Fibroblast of skin of abdomen (primary cell): ENCODE results near the gene SMAD3. TPM values are rescaled to one million over a fixed set of nuclear protein-coding genes. Genes with fewer than 3 reads are reported as not detected.
"Not testable (repeated sequence)": the region's sequence is repeated elsewhere in the genome, so short reads cannot be mapped to it uniquely, and the experiment has no call there.

Experiments
- DNase-seq: peaks from one replicate; pipeline ENCODE4 v3.0.0-alpha.2; 2013
- polyA plus RNA-seq, 2 experiments: library from polyadenylated mRNA; unstranded; fragments of 120-200 nt; gene quantifications; one replicate each; pipeline ENCODE4 v1.2.1, GENCODE V29; 2013; ENCODE audit not compliant: insufficient read length in 2 of 2

SMAD3 gene
- 39.5 TPM for polyA plus RNA-seq (2013, experiment 1 of 2; ENCODE audit: insufficient read length)
- polyA plus RNA-seq (2013, experiment 2 of 2; ENCODE audit: insufficient read length): 41.0 TPM

DNA sequence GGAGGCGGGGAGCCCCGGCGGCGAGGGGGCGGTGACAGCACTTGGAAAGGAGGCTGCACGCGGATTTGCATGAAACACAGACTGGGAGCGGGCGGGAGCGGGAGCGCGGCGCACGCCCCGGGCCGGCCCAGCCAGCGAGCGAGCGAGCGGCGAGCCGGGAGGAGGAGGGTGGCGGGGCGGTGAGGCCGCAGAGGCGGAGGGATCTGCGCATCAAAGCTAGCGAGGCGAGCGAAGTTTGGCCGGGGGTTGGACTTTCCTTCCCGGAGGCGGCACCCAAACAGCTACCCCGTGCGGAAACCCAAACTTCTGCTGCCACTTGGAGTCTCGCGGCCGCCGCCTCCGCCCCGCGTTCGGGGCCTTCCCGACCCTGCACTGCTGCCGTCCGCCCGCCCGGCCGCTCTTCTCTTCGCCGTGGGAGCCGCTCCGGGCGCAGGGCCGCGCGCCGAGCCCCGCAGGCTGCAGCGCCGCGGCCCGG is at the start of gene SMAD3:
Gene SMAD3 (plus strand): TSS at position 72 of the 475 bp plus-strand sequence. CDS start 553 bp downstream, outside the sequence.
- DNase-seq: peak; percentile 96

GRCh38 chr15:67017311-67017710 is 48.1 kb upstream of the SMAD3 start:
- DNase-seq: no peak

GRCh38 chr15:67018026-67018425 is 47.4 kb upstream of the SMAD3 start:
- DNase-seq: no peak

GRCh38 chr15:67018441-67018840 is 47.0 kb upstream of the SMAD3 start:
- DNase-seq: no peak

DNA sequence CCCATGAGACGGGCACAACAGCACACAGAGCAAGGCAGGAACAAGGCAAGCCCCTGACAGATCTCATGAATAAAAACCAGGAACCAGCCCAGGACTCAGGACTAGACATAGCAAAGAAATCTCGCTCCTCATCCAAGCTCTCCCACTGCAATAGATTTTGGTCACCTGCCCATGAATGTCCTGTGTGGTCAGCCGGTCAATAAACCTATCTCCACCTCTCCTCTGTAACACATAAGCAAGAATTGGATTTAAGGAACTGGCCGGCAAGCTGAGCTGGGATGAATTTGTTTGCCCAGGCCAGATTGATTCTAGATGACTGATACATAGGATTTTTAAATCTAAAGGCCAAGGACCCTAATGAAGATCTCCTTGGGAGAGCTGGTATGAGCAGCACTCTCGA is 46.3 kb upstream of the SMAD3 start:
- no peak for DNase-seq

- no peak for DNase-seq
Measured at GRCh38 chr15:67019884-67020520, 45.4 kb upstream of the SMAD3 start.

DNA sequence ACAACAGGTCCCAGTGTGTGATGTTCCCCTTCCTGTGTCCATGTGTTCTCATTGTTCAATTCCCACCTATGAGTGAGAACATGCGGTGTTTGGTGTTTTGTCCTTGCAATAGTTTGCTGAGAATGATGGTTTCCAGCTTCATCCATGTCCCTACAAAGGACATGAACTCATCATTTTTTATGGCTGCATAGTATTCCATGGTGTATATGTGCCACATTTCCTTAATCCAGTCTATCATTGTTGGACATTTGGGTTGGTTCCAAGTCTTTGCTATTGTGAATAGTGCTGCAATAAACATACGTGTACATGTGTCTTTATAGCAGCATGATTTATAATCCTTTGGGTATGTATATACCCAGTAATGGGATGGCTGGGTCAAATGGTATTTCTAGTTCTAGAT is 44.7 kb upstream of the SMAD3 start:
- DNase-seq: not testable (repeated sequence)

- no peak for DNase-seq
Measured at GRCh38 chr15:67021455-67021854, 43.9 kb upstream of the SMAD3 start.

DNA sequence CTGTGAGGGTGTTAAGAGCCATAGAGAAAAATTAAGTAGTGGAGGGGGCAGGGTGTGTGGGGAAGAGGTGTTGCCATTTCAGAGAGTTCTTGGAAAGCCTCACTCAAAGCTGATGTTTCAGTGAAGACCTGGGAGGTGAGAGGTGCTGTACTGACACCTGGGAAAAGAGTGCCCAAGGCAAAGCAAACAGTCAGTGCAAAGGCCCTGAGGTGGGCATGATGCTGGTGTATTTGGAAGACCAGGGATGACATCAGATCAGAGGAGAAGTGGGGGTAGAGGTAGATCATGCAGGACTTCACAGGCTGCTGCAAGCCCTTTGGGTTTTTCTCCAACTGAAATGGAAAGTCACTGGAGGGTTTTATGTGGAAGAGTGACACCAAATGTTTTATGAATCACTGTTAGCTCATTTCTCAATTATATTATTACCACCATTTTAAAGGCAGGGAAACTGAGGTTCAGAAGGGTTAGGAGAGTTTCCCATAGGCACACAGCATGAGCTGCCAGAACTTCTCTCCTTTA is 42.8 kb upstream of the SMAD3 start:
- DNase-seq: no peak

DNA sequence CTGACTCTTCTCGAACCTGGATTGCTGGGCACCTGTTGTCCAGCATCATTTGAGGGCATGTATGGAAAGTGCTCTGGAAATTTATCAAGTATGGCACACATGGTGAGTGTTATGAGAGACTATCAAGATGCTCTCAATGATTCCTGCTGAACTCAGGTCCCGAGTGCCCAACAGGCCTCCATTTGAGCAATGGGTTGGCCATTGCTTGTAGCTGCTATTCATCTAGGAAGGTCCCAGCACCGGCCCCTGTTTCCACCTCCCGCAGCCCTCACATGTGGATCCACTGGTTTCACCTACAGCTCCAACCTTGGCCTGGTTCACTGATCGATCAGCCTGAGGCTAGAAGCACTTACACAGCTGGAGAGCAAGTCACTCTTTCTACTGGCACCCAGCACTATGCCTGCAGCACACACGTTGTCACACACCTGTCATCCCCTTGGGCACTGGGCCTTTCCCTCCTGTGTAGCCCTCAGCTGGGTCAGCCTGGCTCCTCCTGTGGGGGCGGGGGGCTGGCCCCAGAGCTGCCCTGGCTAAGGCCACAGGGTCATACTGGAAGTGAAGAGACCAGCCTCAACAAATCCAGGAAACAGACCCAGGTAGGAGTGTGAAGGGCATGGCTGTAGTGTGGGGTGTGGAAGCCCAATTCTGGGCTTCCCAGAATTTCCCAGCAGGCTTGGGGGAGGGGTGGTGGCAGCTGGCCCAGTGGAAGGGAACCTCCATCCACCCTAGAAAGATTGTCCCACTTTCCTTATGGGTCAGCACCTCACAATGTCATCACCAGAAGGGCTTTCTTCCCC is 41.7 kb upstream of the SMAD3 start:
- no peak for DNase-seq

DNA sequence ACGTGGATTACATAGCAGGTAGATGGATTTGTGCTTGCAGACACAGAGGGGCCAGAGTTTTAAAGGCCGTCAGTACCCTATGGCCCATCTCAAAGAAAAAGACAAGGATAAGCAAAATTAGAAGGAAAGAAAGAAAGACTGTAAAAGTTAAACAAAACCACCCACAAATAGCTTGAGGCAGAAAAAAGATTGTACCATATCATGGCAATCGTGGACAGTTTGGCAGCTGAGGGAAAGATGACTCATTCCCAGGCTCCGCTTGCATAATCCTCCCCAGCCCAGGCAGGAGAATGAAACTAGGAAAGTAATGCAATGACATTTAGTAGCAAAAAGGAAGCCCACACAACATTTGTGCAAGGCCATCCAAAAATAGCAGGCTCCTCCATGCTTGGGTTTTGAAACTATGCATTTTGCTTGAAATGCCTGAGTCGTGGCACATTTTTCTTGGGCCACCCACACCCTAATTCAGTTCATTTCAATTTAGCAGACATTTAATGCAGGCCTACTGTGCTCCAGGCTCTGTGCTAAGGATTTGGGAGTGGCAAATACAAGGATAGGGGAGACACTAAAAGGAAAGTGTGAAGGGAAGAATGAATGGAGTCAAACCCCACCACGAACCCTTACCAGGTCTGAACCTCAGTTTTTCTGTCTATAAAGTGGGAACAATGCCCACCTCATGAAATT is 40.9 kb upstream of the SMAD3 start:
- peak; percentile 96 for DNase-seq

GRCh38 chr15:67024998-67025368 is 40.4 kb upstream of the SMAD3 start:
- DNase-seq: no peak

DNA sequence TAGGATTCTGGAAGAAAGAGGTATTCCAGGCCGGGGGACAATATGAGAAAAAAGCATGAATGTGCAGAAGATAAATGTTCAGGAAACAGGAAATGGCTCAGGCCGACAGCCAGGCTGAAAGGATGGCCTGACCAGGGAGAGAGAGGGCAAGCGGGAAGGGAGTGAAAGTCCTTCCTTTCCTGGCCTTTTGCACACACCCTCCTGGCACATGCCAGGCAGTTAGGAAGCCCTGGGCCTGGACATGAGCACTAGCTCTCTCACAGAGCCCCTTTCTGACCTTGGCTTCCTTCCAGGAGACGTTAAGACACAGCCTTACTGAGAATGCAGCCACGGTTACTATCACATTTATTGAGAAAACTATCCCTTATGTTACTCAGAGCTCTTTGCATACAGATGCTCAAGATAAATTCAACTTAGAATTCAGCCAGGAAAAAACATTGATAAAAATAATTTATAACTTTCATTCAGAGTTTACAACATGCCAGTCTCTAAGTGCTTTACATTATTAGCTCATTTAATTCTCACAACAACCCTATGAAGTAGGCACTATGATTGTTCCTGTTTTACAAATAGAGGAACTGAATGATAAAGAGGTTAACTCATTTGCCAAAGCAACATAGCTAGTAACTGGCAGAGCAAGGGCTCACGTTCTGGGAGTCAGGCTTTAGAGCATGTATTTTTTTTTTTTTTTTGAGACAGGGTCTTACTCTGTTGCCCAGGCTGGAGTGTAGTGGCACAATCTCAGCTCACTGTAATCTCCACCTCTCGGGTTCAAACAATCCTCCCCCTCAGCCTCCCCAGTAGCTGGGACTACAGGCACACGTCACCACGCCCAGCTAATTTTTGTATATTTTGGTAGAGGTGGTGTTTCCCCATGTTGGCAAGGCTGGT is 39.4 kb upstream of the SMAD3 start:
- DNase-seq: peak; percentile 59

DNA sequence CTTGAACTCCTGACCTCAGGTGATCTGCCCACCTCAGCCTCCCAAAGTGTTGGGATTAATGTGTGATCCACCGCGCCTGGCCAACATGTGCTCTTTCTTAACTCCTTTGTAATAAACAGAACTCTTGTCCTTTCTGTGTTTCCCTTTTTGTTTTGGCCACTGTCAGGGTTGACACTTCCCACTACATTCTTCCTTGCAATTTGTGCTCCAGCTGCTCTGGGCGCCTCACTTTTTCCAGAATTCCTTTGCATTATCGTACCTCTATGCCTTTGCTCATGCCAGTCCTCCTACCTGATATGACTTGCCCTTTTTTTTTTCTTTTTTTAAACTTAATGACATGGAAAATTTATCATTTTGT is 38.8 kb upstream of the SMAD3 start:
- no peak for DNase-seq

DNA sequence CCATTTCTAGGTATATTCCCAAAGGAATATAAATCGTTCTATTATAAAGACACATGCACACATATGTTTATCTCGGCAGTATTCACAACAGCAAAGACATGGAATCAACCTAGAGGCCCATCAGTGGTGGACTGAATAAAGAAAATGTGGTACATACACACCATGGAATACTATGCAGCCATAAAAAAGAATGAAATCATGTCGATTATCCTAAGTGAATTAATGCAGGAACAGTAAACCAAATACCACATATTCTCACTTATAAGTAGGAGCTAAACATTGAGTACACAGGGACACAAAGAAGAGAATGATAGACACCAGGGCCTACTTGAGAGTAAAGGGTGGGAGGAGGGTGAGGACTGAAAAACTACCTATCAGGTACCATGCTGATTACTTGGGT is 37.0 kb upstream of the SMAD3 start:
- not testable (repeated sequence) for DNase-seq

- no peak for DNase-seq
Measured at GRCh38 chr15:67030036-67030762, 35.2 kb upstream of the SMAD3 start.

DNA sequence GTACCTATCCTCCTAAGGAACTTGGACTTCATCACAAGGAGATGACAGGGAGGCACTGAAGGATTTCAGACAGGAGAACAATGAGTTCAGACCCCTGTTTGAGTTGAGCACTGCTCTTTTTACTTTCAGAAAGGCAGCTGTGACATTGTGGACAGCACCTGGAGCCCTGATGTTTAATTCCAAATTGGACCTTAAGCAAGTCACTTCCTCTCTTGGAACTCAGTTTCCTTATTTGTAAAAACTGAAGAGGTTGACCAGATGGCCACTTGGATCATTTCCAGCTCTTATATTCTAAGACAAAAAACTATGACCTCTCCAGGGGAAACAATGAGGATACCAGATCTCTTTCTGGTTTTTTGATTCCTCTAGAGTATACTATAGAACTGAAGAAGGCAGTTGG is 34.1 kb upstream of the SMAD3 start:
- no peak for DNase-seq

- DNase-seq: no peak
Measured at GRCh38 chr15:67032608-67033007, 32.8 kb upstream of the SMAD3 start.

DNA sequence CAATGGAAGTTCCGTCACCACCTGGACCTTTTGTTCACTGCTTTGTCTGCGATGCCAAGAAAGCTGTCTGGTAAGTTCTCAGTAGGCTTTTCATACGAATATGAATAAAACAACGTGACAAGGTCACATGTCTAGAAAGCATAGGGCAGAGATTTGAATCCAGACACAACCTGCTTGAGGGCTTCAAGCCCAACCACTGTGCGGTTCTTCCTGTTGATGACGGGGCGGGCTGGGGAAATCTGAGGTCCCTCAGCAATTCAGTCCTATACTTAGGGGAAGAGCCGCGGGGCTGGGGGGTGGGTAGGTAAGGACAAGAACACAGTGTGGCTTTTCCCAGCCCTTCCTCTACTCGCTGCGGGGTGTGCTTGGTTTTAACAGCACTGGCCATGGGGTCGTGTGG is 32.4 kb upstream of the SMAD3 start:
- DNase-seq: no peak

- DNase-seq: no peak
Measured at GRCh38 chr15:67033571-67034044, 31.8 kb upstream of the SMAD3 start.

GRCh38 chr15:67035886-67036285 is 29.5 kb upstream of the SMAD3 start:
- peak; percentile 93 for DNase-seq
